OCI-LY3 (cell line): Measurements from ENCODE around the gene TMPRSS13.
"Not testable (repeated sequence)": the region's sequence is repeated elsewhere in the genome, so short reads cannot be mapped to it uniquely, and the experiment has no call there.

Experiments
- EZH2phosphoT487 ChIP-seq: fragments of 200-600 bp; shearing (Covaris generic); IDR thresholded peaks from 2 replicates; pipeline ENCODE4 v1.6.1; 2018; ENCODE audit warnings: antibody characterized with exemption, mixed run types, low read depth
- TF ChIP-seq, protein P1 (sequence below): fragments of 200-600, 300-600 bp; sonication (generic); IDR thresholded peaks from 2 replicates; pipeline ENCODE4 v1.5.1; 2014; ENCODE audit warnings: antibody characterized with exemption, low read length, low read depth

DNA sequence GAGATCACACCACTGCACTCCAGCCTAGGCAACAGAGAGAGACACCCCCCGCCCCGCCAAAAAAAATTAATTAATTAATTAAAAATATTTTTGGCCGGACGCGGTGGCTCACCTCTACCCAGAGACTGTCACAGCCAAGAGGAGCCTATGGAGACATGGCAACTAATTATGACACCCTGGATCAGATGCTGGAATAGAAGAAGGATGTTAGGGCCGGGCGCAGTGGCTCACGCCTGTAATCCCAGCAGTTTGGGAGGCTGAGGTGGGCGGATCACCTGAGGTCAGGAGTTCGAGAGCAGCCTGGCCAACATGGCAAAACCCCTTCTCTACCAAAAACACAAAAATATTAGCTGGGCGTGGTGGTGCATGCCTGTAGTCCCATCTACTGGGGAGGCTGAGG, 19.3 kb upstream of the TMPRSS13 start:
- TF ChIP-seq, protein P1, sequence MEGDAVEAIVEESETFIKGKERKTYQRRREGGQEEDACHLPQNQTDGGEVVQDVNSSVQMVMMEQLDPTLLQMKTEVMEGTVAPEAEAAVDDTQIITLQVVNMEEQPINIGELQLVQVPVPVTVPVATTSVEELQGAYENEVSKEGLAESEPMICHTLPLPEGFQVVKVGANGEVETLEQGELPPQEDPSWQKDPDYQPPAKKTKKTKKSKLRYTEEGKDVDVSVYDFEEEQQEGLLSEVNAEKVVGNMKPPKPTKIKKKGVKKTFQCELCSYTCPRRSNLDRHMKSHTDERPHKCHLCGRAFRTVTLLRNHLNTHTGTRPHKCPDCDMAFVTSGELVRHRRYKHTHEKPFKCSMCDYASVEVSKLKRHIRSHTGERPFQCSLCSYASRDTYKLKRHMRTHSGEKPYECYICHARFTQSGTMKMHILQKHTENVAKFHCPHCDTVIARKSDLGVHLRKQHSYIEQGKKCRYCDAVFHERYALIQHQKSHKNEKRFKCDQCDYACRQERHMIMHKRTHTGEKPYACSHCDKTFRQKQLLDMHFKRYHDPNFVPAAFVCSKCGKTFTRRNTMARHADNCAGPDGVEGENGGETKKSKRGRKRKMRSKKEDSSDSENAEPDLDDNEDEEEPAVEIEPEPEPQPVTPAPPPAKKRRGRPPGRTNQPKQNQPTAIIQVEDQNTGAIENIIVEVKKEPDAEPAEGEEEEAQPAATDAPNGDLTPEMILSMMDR = not testable (repeated sequence)
- TF ChIP-seq EZH2phosphoT487 = not testable (repeated sequence)
